NB4 (cell line): Measurements from ENCODE around the gene ARHGAP25.

ENCODE experiments used
- DNase-seq: peaks from one replicate; pipeline ENCODE4 v3.0.0; 2010; ENCODE audit warnings: low read depth
- H3K4me3 ChIP-seq: one replicate; pipeline ENCODE4 v1.5.1; 2011; ENCODE audit warnings: mild to moderate bottlenecking, low read depth, low read length, moderate library complexity
- CTCF ChIP-seq: IDR thresholded peaks from one replicate; pipeline ENCODE4 v1.5.1; 2012; ENCODE audit warnings: low read depth, low read length
- MYC ChIP-seq: IDR thresholded peaks from 2 replicates; pipeline ENCODE4 v1.6.1; 2011; ENCODE audit warnings: low read depth, low read length
- POLR2A ChIP-seq: IDR thresholded peaks from 2 replicates; pipeline ENCODE4 v1.6.1; 2011; ENCODE audit warnings: mild to moderate bottlenecking; ENCODE audit not compliant: insufficient read length; ENCODE audit errors: extremely low read depth
- TF ChIP-seq, protein P1 (sequence below): IDR thresholded peaks from 2 replicates; pipeline ENCODE4 v1.6.1; 2011; ENCODE audit warnings: low read depth, low read length

Gene ARHGAP25

GRCh38 chr2:68721482-68722101, 13.0 kb upstream of the ARHGAP25 start:
- H3K4me3 ChIP-seq: no peak overlapping the region
- peak; percentile 61 for DNase-seq
- TF ChIP-seq MYC (no peak), POLR2A (no peak), CTCF (no peak)
- TF ChIP-seq, protein P1, sequence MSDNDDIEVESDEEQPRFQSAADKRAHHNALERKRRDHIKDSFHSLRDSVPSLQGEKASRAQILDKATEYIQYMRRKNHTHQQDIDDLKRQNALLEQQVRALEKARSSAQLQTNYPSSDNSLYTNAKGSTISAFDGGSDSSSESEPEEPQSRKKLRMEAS: 0 out of 2 replicates have a peak, but pooled peaks have one; percentile 26

- no peak for TF ChIP-seq POLR2A
- TF ChIP-seq, protein P1: no peak
- TF ChIP-seq CTCF: peak; percentile 35
- no peak for TF ChIP-seq MYC
- peak; percentile 54 for DNase-seq
Observed at GRCh38 chr2:68722712-68723111, 11.9 kb upstream of the ARHGAP25 start.

DNA sequence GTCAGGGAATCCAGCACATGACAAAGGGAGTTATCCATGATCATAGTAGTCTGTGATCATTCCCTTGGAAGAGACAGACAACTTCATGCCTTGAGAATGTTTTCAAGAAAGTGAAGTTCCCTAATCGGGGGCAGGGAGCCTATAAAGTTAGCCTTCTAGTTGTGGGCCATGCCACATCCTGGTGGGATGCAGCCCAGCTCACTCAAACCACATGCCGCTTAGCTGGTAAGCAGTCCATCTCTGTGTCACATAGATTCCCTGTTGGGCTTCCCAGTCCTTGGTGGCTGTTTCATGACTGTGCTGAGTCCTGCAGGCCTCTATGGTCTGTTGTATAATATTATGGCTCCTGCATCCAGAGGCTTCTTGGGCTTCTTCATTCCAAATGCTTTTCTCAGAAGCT, 11.4 kb upstream of the ARHGAP25 start:
- no peak for TF ChIP-seq POLR2A
- TF ChIP-seq, protein P1: no peak
- TF ChIP-seq MYC: no peak
- TF ChIP-seq CTCF: no peak
- no peak overlapping the region for H3K4me3 ChIP-seq
- peak; percentile 47 for DNase-seq

More at GRCh38 chr2:68722712-68723111, 11.9 kb upstream of the ARHGAP25 start:
- H3K4me3 ChIP-seq: no peak overlapping the region

GRCh38 chr2:68726100-68726499, 8.5 kb upstream of the ARHGAP25 start:
- no peak overlapping the region for H3K4me3 ChIP-seq
- DNase-seq: no peak
- TF ChIP-seq MYC (no peak), POLR2A (no peak), CTCF (no peak)
- TF ChIP-seq, protein P1: no peak

GRCh38 chr2:68726608-68727367, 7.8 kb upstream of the ARHGAP25 start:
- H3K4me3 ChIP-seq: peak overlapping the region; percentile 3
- peak; percentile 94 for DNase-seq
- TF ChIP-seq MYC (peak; percentile 91), CTCF (no peak), POLR2A (no peak)
- TF ChIP-seq, protein P1: peak; percentile 92
